Measurements from ENCODE around the gene CLDND1.
"Not testable (repeated sequence)": the region's sequence is repeated elsewhere in the genome, so short reads cannot be mapped to it uniquely, and the experiment has no call there.

CLDND1 gene

GRCh38 chr3:98522544-98523281 is at the start of gene CLDND1:
Gene CLDND1, minus strand, starts transcription at chr3:98522902. Its CDS starts 1,478 bp downstream, at chr3:98521424.
- DNase-seq, result peak; percentile 98

GRCh38 chr3:98568402-98568801 is 45.7 kb upstream of the CLDND1 start:
- DNase-seq, result no peak

GRCh38 chr3:98567666-98568270 is 45.1 kb upstream of the CLDND1 start:
- DNase-seq, result no peak

- DNase-seq, result no peak
Measured at GRCh38 chr3:98565843-98566242, 43.1 kb upstream of the CLDND1 start.

GRCh38 chr3:98565237-98565643 is 42.5 kb upstream of the CLDND1 start:
- no peak for DNase-seq

- DNase-seq, result no peak
Measured at GRCh38 chr3:98564282-98565005, 41.7 kb upstream of the CLDND1 start.

- DNase-seq, result no peak
Measured at GRCh38 chr3:98563661-98564281, 41.1 kb upstream of the CLDND1 start.

GRCh38 chr3:98561727-98562521 is 39.2 kb upstream of the CLDND1 start:
- no peak for DNase-seq

- no peak for DNase-seq
Measured at GRCh38 chr3:98560911-98561310, 38.2 kb upstream of the CLDND1 start.

GRCh38 chr3:98559769-98560168 is 37.1 kb upstream of the CLDND1 start:
- DNase-seq, result not testable (repeated sequence)

GRCh38 chr3:98558100-98558827 is 35.6 kb upstream of the CLDND1 start:
- DNase-seq, result no peak

- no peak for DNase-seq
Measured at GRCh38 chr3:98557324-98558010, 34.8 kb upstream of the CLDND1 start.

GRCh38 chr3:98556164-98557130 is 33.7 kb upstream of the CLDND1 start:
- DNase-seq, result no peak

- DNase-seq, result no peak
Measured at GRCh38 chr3:98555025-98555379, 32.3 kb upstream of the CLDND1 start.

GRCh38 chr3:98554580-98554979 is 31.9 kb upstream of the CLDND1 start:
- no peak for DNase-seq

- no peak for DNase-seq
Measured at GRCh38 chr3:98553753-98554152, 31.1 kb upstream of the CLDND1 start.

GRCh38 chr3:98553021-98553563 is 30.4 kb upstream of the CLDND1 start:
- no peak for DNase-seq

GRCh38 chr3:98552232-98553020 is 29.7 kb upstream of the CLDND1 start:
- DNase-seq, result no peak

- DNase-seq, result no peak
Measured at GRCh38 chr3:98551754-98552153, 29.1 kb upstream of the CLDND1 start.

Data from midbrain (tissue), 1 donor.